ENCODE results near the gene FAM171A1.

Gene FAM171A1

DNA sequence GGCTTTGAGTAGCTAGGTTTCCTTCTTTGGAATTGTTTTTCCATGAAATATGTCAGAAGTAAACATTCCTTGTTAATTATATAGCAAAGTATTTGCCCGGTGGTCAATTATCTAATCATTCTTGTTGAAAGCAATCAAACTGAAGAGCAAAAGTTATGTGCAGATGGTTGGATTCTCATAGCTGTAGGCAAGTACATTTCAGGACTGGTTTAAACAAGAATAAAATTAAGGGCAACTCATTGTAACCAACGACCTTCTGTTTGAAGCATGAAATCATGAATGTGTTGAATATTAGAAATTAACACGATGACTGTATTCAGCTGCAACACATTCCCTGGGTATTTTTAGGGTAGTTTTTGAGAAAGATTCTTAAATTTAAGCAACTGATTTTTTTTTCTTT, 140.8 kb downstream of the FAM171A1 start:
- H3K79me2 ChIP-seq (ENCODE audit: low read length), result no peaks in the 10 kb centered on the region
- no peaks in the 10 kb centered on the region for H3K9me3 ChIP-seq (ENCODE audit: insufficient read depth, low read length)
- H2AFZ ChIP-seq (ENCODE audit: low read depth, low read length), result no peak overlapping the region
- no peaks in the 10 kb centered on the region for H3K27me3 ChIP-seq (ENCODE audit: low read depth, low read length)
- no peaks in the 10 kb centered on the region for H3K4me1 ChIP-seq (ENCODE audit: low read length)
- no peak overlapping the region for H3K9ac ChIP-seq (ENCODE audit: low read length)
- no peak overlapping the region for H3K4me3 ChIP-seq (ENCODE audit: low read length)
- H3K36me3 ChIP-seq (replicated peaks; ENCODE audit: low read depth, low read length), result no peaks in the 10 kb centered on the region
- TF ChIP-seq, protein P1, sequence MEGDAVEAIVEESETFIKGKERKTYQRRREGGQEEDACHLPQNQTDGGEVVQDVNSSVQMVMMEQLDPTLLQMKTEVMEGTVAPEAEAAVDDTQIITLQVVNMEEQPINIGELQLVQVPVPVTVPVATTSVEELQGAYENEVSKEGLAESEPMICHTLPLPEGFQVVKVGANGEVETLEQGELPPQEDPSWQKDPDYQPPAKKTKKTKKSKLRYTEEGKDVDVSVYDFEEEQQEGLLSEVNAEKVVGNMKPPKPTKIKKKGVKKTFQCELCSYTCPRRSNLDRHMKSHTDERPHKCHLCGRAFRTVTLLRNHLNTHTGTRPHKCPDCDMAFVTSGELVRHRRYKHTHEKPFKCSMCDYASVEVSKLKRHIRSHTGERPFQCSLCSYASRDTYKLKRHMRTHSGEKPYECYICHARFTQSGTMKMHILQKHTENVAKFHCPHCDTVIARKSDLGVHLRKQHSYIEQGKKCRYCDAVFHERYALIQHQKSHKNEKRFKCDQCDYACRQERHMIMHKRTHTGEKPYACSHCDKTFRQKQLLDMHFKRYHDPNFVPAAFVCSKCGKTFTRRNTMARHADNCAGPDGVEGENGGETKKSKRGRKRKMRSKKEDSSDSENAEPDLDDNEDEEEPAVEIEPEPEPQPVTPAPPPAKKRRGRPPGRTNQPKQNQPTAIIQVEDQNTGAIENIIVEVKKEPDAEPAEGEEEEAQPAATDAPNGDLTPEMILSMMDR (IDR thresholded peaks at IDR 0.05; ENCODE audit: low read depth, low read length), result no peak
- no peak for TF ChIP-seq EZH2phosphoT487 (IDR thresholded peaks at IDR 0.05; ENCODE audit: low read depth)
- no peak overlapping the region for H3K27ac ChIP-seq (ENCODE audit: low read length)
- H3K4me2 ChIP-seq (ENCODE audit: low read length), result no peak overlapping the region
- H4K20me1 ChIP-seq (ENCODE audit: insufficient read depth, low read length), result no peaks in the 10 kb centered on the region

- Histone ChIP-seq H3K4me3 (ENCODE audit: low read length) (no peak overlapping the region), H3K4me2 (ENCODE audit: low read length) (no peak overlapping the region), H3K9me3 (ENCODE audit: insufficient read depth, low read length) (no peaks in the 10 kb centered on the region), H3K4me1 (ENCODE audit: low read length) (no peaks in the 10 kb centered on the region), H4K20me1 (ENCODE audit: insufficient read depth, low read length) (no peaks in the 10 kb centered on the region), H3K79me2 (ENCODE audit: low read length) (no peaks in the 10 kb centered on the region), H3K27ac (ENCODE audit: low read length) (no peak overlapping the region), H3K27me3 (ENCODE audit: low read depth, low read length) (no peaks in the 10 kb centered on the region), H2AFZ (ENCODE audit: low read depth, low read length) (no peak overlapping the region), H3K9ac (ENCODE audit: low read length) (no peak overlapping the region), H3K36me3 (replicated peaks; ENCODE audit: low read depth, low read length) (no peaks in the 10 kb centered on the region)
- no peak for TF ChIP-seq EZH2phosphoT487 (IDR thresholded peaks at IDR 0.05; ENCODE audit: low read depth)
- TF ChIP-seq, protein P1 (IDR thresholded peaks at IDR 0.05; ENCODE audit: low read depth, low read length), result no peak
Observed at GRCh38 chr10:15229268-15229667, 141.8 kb downstream of the FAM171A1 start.

DNA sequence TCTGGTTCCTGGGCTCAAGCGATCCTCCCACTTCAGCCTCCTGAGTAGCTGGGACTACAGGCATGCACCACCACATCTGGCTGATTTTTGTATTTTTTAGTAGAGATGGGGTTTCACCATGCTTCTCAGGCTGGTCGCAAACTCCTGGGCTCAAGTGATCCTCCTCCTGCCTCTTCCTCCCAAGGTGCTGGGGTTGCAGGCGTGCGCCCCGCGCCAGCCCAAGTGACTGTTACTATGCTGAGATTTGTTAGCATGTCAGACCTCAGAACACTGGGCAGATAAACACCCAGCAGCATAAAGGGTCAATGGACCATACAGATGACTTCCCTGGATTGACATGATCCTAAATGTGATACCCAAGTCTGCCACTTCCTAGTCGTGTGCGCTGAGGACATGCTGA, 142.7 kb downstream of the FAM171A1 start:
- Histone ChIP-seq H4K20me1 (ENCODE audit: insufficient read depth, low read length) (no peaks in the 10 kb centered on the region), H3K4me2 (ENCODE audit: low read length) (no peak overlapping the region), H3K9ac (ENCODE audit: low read length) (no peak overlapping the region), H3K4me1 (ENCODE audit: low read length) (no peaks in the 10 kb centered on the region), H3K36me3 (replicated peaks; ENCODE audit: low read depth, low read length) (no peaks in the 10 kb centered on the region), H3K79me2 (ENCODE audit: low read length) (no peaks in the 10 kb centered on the region), H2AFZ (ENCODE audit: low read depth, low read length) (no peak overlapping the region), H3K27ac (ENCODE audit: low read length) (no peak overlapping the region), H3K4me3 (ENCODE audit: low read length) (no peak overlapping the region), H3K27me3 (ENCODE audit: low read depth, low read length) (no peaks in the 10 kb centered on the region), H3K9me3 (ENCODE audit: insufficient read depth, low read length) (no peaks in the 10 kb centered on the region)
- TF ChIP-seq, protein P1 (IDR thresholded peaks at IDR 0.05; ENCODE audit: low read depth, low read length), result no peak
- no peak for TF ChIP-seq EZH2phosphoT487 (IDR thresholded peaks at IDR 0.05; ENCODE audit: low read depth)

- TF ChIP-seq, protein P1 (IDR thresholded peaks at IDR 0.05; ENCODE audit: low read depth, low read length), result no peak
- TF ChIP-seq EZH2phosphoT487 (IDR thresholded peaks at IDR 0.05; ENCODE audit: low read depth), result no peak
- Histone ChIP-seq H3K9me3 (ENCODE audit: insufficient read depth, low read length) (no peaks in the 10 kb centered on the region), H3K27ac (ENCODE audit: low read length) (no peak overlapping the region), H3K36me3 (replicated peaks; ENCODE audit: low read depth, low read length) (no peaks in the 10 kb centered on the region), H2AFZ (ENCODE audit: low read depth, low read length) (no peak overlapping the region), H3K9ac (ENCODE audit: low read length) (no peak overlapping the region), H3K4me3 (ENCODE audit: low read length) (no peak overlapping the region), H3K27me3 (ENCODE audit: low read depth, low read length) (no peaks in the 10 kb centered on the region), H4K20me1 (ENCODE audit: insufficient read depth, low read length) (no peaks in the 10 kb centered on the region), H3K79me2 (ENCODE audit: low read length) (no peaks in the 10 kb centered on the region), H3K4me1 (ENCODE audit: low read length) (no peaks in the 10 kb centered on the region), H3K4me2 (ENCODE audit: low read length) (no peak overlapping the region)
Observed at GRCh38 chr10:15227611-15228372, 143.3 kb downstream of the FAM171A1 start.

All from OCI-LY3 (cell line).